Activated naive CD8-positive, alpha-beta T cell treated with anti-CD3 and anti-CD28 coated beads, Interleukin-2, amount 10 ng/mL, durations not matched to agents 7 days and 5 days (primary cell): ENCODE measurements around the gene PIGK. TPM values are rescaled to one million over a fixed set of nuclear protein-coding genes. Genes with fewer than 3 reads are reported as not detected.

Experiments
- ATAC-seq: fragments of 150-1000 bp; cut with Tn5 transposase; one replicate; pipeline ENCODE4 v1.10.0; 2021; ENCODE audit warnings: low read depth, moderate library complexity
- POLR2A ChIA-PET: fragments of 350-600 bp; sonication (Branson Sonifier 250); formaldehyde crosslinking; loops from one replicate; lab custom pipeline; 2021; ENCODE audit warnings: antibody characterized with exemption; lab: Charles Lee
- DNase-seq: peaks from one replicate; pipeline ENCODE4 v3.0.0; 2021
- H3K27ac Mint-ChIP-seq: one replicate; pipeline ENCODE4 v1.8.0; 2022; ENCODE audit warnings: mild to moderate bottlenecking, mixed read lengths
- H3K27me3 Mint-ChIP-seq: one replicate; pipeline ENCODE4 v1.8.0; 2022; ENCODE audit warnings: mild to moderate bottlenecking, moderate library complexity, mixed read lengths
- H3K36me3 Mint-ChIP-seq: one replicate; pipeline ENCODE4 v1.8.0; 2021; ENCODE audit warnings: mild to moderate bottlenecking, mixed read lengths
- H3K4me1 Mint-ChIP-seq: one replicate; pipeline ENCODE4 v1.8.0; 2021; ENCODE audit warnings: mixed read lengths
- H3K4me3 Mint-ChIP-seq: one replicate; pipeline ENCODE4 v1.8.0; 2022; ENCODE audit warnings: mild to moderate bottlenecking, moderate library complexity, mixed read lengths
- H3K9me3 Mint-ChIP-seq: one replicate; pipeline ENCODE4 v1.8.0; 2021; ENCODE audit warnings: mixed read lengths
- total RNA-seq, 2 experiments: library from RNA; stranded (reverse); gene quantifications; one replicate each; pipeline ENCODE4 v1.2.3, GENCODE V29; 2021

Gene PIGK
- total RNA-seq, 2 experiments from 2014 or later = 18.5 to 19.0 TPM

DNA sequence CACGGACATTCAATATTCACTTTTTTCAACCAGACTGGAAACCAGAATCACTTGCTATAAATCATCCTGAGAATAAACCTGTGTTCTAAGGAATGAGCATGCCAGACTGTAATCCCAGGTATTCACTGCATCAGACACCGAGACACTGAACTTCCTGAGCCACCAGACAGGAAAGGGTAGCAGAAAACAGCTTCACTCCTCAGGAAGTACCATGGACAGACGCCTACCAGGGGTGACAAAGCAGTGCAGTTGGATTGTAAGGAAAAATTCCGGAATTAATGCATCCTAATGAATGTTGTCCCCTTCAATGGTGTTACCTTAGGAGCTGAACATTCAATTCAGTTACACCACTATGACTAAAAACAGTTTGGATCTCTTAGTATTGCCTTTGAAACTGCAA lies 156.1 kb downstream of the PIGK start:
- no peak overlapping the region for H3K27ac Mint-ChIP-seq
- H3K4me1 Mint-ChIP-seq = peaks cover 12% of the 10 kb centered on the region
- ATAC-seq (no peak), DNase-seq (no peak)
- H3K9me3 Mint-ChIP-seq = peaks cover 4% of the 10 kb centered on the region
- no peaks in the 10 kb centered on the region for H3K36me3 Mint-ChIP-seq
- peaks cover 17% of the 10 kb centered on the region for H3K27me3 Mint-ChIP-seq
- no peak overlapping the region for H3K4me3 Mint-ChIP-seq
- POLR2A ChIA-PET = no interaction called here

DNA sequence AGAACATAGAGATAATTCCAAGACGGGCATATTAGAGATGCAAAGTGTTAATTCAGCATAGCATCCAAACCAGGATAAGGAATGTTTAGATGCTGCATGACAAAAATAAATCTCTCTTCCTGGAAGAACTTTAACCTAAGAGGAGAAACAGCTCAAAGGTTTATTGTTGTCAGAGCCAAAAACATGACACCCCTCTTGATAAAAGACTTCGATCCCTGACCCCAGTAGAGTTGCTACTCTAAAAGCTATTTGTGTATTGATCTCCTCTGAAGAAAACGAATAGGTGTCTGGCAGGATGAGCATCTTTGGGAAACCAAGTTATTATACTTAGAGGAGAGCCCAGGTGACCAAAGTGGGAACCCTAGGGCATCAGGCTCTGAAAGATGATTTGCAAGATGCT lies 158.1 kb downstream of the PIGK start:
- DNase-seq = no peak
- Mint-ChIP-seq H3K27me3 (peaks cover 15% of the 10 kb centered on the region), H3K27ac (no peak overlapping the region), H3K4me1 (peaks cover 12% of the 10 kb centered on the region), H3K36me3 (no peaks in the 10 kb centered on the region), H3K9me3 (peaks cover 2% of the 10 kb centered on the region), H3K4me3 (no peak overlapping the region)
- POLR2A ChIA-PET = no interaction called here
- ATAC-seq = no peak

DNA sequence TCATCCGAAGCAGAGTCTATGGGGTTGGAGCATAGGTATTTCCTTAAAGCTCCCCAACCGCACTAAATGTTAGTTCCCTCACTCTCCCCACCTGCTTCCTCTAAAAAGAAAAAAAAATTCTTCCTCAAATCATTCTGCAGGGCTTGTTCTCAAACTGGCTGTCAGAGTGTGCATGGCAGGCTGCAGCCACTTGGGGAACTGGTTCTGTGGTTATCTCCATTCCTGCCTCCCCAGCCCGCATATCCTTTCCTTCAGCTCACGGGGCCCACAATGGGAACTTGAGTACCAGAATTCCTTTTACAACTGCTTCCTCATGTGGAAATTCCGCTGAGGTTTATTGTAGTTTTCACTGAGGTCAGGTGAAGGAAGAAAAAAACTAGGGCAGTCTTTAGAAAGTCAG lies 159.2 kb downstream of the PIGK start:
- Mint-ChIP-seq H3K27me3 (peaks cover 15% of the 10 kb centered on the region), H3K4me1 (peaks cover 12% of the 10 kb centered on the region), H3K4me3 (no peak overlapping the region), H3K36me3 (no peaks in the 10 kb centered on the region), H3K9me3 (peaks cover 2% of the 10 kb centered on the region), H3K27ac (no peak overlapping the region)
- ATAC-seq = no peak
- no peak for DNase-seq
- POLR2A ChIA-PET = no interaction called here

DNA sequence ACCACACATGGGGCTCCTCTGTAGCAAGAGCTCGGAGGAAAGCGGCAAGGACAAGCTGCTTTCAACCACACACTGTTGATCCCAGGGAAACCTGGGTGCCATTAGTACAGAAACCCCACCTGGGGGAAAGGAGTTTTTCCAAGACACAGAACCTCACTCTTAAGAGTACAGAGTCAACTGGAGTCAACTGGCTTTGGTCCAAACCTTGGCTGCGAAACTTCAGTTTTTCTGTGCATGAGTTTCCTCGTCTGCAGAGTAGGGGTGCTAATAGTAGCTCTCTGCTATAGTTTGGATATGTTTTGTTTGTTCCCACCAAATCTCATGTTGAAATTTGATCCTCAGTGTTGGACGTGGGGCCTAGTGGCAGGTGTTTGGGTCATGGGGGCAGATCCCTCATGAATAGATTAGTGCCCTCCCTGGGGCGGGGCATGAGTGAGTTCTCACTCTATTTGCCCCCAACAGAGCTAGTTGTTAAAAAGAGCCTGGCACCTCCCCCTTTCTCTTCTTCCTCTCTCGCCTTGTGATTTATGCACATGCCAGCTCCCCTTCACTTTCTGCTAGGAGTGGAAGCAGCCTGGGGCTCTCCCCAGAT lies 161.1 kb downstream of the PIGK start:
- Mint-ChIP-seq H3K9me3 (no peaks in the 10 kb centered on the region), H3K4me3 (no peak overlapping the region), H3K36me3 (no peaks in the 10 kb centered on the region), H3K27ac (peak overlapping the region; percentile 60), H3K27me3 (peaks cover 13% of the 10 kb centered on the region), H3K4me1 (peaks cover 10% of the 10 kb centered on the region)
- no peak for ATAC-seq
- POLR2A ChIA-PET = no interaction called here
- no peak for DNase-seq

DNA sequence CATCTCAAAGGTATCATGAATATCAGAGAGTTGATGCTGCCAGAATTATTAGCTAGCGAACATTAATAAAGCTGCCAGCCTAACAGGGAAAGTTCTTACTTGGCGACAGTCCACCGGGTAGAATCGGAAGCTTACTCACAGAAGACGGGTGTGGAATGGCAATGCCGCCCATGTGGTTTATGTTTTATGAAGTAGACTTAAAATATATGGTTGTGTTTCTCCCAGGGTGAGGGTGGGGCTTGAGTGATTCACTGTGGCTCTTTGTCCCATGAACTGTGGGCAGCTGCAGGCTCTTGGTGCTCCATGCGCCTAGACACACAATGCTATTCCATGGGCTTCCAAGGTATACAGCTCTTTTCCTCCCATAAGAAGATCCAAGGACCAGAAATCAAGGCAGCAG lies 162.7 kb downstream of the PIGK start:
- Mint-ChIP-seq H3K27me3 (peaks cover 13% of the 10 kb centered on the region), H3K4me3 (no peak overlapping the region), H3K36me3 (no peaks in the 10 kb centered on the region), H3K4me1 (peaks cover 10% of the 10 kb centered on the region), H3K27ac (no peak overlapping the region), H3K9me3 (peaks cover 1% of the 10 kb centered on the region)
- DNase-seq (no peak), ATAC-seq (no peak)
- POLR2A ChIA-PET = no interaction called here

DNA sequence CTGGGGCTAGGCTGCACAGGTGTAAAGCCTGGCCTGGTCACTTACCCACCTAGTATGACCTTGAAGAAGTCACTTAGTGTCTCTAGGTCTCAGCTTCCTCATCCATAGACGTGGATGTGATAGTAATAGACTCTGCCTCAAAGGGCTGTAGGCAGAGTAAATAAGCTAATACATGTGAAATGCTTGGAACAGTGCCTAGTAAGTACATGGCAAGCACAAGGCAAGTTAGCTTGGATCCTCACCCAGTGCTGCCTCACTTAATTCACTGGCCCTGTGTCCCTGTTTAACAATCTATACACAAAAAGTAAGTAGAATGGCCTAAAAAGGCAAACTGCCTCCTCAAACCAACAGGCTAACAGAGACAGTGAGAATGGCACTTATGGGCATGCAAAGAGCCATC lies 167.8 kb downstream of the PIGK start:
- ATAC-seq = no peak
- POLR2A ChIA-PET = no interaction called here
- peaks cover 6% of the 10 kb centered on the region for H3K27me3 Mint-ChIP-seq
- peaks cover 1% of the 10 kb centered on the region for H3K9me3 Mint-ChIP-seq
- H3K27ac Mint-ChIP-seq = no peak overlapping the region
- DNase-seq = no peak
- H3K4me1 Mint-ChIP-seq = peaks cover 19% of the 10 kb centered on the region
- H3K36me3 Mint-ChIP-seq = no peaks in the 10 kb centered on the region
- no peak overlapping the region for H3K4me3 Mint-ChIP-seq

DNA sequence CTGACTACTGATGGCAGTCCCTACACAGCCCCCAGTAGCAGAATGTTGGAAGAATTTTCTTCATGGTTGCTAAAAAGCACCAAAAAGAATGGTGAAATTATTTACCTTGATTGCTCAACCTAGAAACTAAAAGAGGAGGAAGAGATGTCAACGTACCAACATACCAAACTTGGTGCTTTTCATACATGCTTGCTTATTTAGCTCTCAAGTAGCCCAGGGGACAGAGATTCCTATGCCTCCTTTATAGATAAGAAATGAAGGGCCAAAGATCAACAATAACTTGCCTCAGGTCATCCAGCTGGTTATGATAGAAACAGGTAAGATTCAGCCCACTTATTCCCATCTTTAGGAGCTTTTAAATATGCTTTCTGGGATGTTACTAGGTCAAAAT lies 170.6 kb downstream of the PIGK start:
- ATAC-seq (no peak), DNase-seq (no peak)
- Mint-ChIP-seq H3K36me3 (no peaks in the 10 kb centered on the region), H3K27me3 (peaks cover 9% of the 10 kb centered on the region), H3K9me3 (peaks cover 1% of the 10 kb centered on the region), H3K27ac (no peak overlapping the region), H3K4me3 (no peak overlapping the region), H3K4me1 (peaks cover 21% of the 10 kb centered on the region)
- POLR2A ChIA-PET = no interaction called here

DNA sequence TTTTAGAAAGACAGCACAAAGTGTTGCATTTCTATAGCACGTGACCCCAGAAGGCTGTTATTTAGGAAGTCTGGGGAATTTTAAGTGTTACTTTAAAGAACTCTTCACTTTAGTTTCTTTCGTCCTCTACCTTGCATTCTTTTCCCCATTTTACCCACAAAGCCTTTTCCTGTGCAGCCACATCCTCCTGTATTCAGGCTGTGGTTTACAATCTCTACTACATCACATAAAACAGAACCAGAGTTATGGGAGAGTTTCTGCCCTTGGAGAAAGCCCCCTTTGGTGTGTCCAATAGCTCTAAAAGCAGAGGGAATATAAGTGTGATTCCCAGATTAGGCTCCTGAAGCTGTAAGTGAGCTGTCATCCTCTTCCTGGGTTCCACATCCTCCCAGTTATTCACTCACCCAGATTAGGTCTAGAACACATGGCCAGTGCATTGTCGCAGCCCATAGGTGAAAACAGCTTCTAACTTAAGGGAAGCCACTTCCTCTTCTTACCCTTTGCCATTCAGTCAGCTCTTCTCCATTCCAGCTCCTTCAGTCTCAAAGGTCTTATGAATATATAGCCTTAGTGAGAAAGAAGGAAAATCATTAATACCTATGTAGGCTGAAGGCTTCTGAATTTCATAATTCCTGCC lies 171.1 kb downstream of the PIGK start:
- peak overlapping the region; percentile 0 for H3K27ac Mint-ChIP-seq
- peak overlapping the region; percentile 26 for H3K4me3 Mint-ChIP-seq
- POLR2A ChIA-PET = no interaction called here
- H3K36me3 Mint-ChIP-seq = no peaks in the 10 kb centered on the region
- H3K9me3 Mint-ChIP-seq = peaks cover 1% of the 10 kb centered on the region
- peaks cover 21% of the 10 kb centered on the region for H3K4me1 Mint-ChIP-seq
- DNase-seq (no peak), ATAC-seq (peak; percentile 83)
- peaks cover 9% of the 10 kb centered on the region for H3K27me3 Mint-ChIP-seq

DNA sequence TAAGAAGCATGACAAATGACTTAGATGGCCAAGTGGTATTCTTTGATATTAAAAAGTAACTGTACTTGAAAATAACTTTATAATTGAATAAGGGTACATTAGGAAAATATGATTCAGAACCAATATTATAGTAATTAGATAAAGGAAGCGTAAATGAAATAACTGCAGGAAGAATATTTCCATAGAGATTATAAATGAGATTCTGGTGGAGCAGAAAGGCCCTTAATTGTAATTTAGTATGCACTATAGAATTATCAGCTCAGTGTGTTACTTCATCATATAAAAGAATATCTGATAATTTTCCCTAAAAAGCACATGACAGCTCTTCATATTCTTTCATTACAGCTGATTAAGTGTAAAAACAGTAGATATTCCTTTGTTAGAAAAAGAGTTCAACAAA lies 171.7 kb downstream of the PIGK start:
- POLR2A ChIA-PET = no interaction called here
- ATAC-seq (no peak), DNase-seq (no peak)
- Mint-ChIP-seq H3K36me3 (no peaks in the 10 kb centered on the region), H3K27ac (no peak overlapping the region), H3K4me1 (peaks cover 21% of the 10 kb centered on the region), H3K4me3 (peak overlapping the region; percentile 26), H3K27me3 (peaks cover 9% of the 10 kb centered on the region), H3K9me3 (peaks cover 1% of the 10 kb centered on the region)

DNA sequence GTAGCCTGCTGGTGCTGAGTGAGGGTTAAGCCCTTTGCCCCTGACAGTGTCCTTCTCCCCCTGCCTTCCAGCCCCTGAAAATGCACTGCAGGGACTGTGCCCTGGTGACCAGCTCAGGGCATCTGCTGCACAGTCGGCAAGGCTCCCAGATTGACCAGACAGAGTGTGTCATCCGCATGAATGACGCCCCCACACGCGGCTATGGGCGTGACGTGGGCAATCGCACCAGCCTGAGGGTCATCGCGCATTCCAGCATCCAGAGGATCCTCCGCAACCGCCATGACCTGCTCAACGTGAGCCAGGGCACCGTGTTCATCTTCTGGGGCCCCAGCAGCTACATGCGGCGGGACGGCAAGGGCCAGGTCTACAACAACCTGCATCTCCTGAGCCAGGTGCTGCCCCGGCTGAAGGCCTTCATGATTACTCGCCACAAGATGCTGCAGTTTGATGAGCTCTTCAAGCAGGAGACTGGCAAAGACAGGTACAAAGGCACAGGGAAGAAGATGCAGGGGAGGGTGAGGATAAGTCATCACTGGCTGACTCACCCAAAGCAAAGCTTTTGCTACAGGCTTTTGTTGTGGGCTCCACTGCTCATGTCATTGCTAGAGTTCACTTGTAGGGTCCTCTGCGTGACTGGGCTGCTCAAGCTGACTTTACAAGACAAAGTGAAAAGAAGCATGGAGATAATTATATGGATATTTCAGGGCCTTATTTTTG lies 174.9 kb downstream of the PIGK start:
- Mint-ChIP-seq H3K36me3 (no peaks in the 10 kb centered on the region), H3K4me3 (no peak overlapping the region), H3K9me3 (no peaks in the 10 kb centered on the region), H3K4me1 (peaks cover 24% of the 10 kb centered on the region), H3K27ac (no peak overlapping the region), H3K27me3 (peaks cover 9% of the 10 kb centered on the region)
- peak; percentile 35 for ATAC-seq
- DNase-seq = no peak
- POLR2A ChIA-PET = no interaction called here

DNA sequence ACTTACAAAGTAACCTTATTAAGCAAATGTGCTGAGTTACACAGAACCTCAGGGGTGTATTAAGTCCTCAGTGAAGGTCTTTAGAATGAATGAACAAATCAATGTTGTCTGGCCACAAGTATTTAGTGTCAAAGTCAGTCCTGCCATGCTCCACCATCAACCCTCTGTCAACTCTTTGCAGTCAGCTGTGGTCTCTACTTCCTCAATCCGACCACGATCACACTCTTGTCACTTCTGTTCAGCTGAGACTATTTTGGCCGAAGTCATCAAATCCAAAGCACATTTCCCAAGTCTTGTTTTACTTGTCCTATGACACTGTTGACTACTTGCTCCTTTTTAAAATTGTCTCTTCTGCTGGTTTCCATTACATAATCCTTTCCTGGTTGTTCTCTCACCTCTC lies 178.4 kb downstream of the PIGK start:
- POLR2A ChIA-PET = no interaction called here
- Mint-ChIP-seq H3K9me3 (peaks cover 4% of the 10 kb centered on the region), H3K4me3 (no peak overlapping the region), H3K27ac (no peak overlapping the region), H3K27me3 (peaks cover 3% of the 10 kb centered on the region), H3K4me1 (peaks cover 4% of the 10 kb centered on the region), H3K36me3 (no peaks in the 10 kb centered on the region)
- DNase-seq = no peak
- no peak for ATAC-seq

DNA sequence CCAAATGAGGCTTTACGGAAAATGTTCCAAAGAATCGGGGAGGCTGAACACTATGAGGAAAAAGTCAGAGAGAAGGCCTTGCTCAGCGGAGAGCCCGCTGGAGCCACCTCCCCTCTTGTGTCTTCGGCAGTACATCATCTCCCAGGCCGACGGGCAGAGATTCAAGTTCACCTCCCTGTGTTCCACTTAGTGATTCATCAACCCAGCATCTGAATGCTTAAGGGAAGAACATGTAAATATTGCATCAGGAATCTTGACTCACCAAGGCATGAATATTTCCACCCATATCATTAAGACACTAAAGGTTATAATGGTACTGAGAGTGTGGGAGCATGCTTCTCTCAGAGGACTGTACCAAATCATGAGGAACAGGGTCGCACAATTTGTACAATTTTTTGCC lies 179.5 kb downstream of the PIGK start:
- Mint-ChIP-seq H3K27ac (no peak overlapping the region), H3K27me3 (peaks cover 3% of the 10 kb centered on the region), H3K36me3 (no peaks in the 10 kb centered on the region), H3K4me1 (peaks cover 4% of the 10 kb centered on the region), H3K4me3 (no peak overlapping the region), H3K9me3 (peaks cover 4% of the 10 kb centered on the region)
- DNase-seq = no peak
- POLR2A ChIA-PET = no interaction called here
- ATAC-seq = no peak

DNA sequence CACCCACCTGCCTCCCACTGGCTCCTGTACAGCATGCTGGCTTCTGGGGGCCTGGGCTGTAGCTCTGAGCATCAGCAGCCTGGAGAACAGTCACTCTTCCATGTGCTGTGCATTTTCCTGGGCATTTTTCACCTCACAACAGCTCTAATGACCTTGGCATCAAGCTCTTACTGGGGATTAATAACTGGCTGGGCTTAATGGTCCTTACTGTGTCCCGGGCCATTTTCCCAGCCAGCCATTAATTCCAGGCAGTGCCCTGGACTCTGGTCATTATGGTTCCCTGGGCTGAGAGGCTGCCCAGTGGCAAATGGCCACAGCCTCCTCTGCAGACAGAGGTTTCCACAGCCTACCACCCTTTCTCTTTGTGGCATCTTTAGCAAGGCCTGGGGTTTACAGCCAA lies 180.1 kb downstream of the PIGK start:
- Mint-ChIP-seq H3K27ac (no peak overlapping the region), H3K4me1 (peaks cover 4% of the 10 kb centered on the region), H3K36me3 (no peaks in the 10 kb centered on the region), H3K27me3 (peaks cover 6% of the 10 kb centered on the region), H3K4me3 (no peak overlapping the region), H3K9me3 (peaks cover 4% of the 10 kb centered on the region)
- ATAC-seq (no peak), DNase-seq (no peak)
- POLR2A ChIA-PET = no interaction called here
